HG03039 (cell line): ENCODE measurements around the gene SRGAP2.
A peak's percentile ranks its signal among the peaks of the same experiment; 100 is the strongest.
"Not testable (repeated sequence)": the region's sequence is repeated elsewhere in the genome, so short reads cannot be mapped to it uniquely, and the experiment has no call there.

Source experiments
- ATAC-seq: cut with Tn5 transposase; IDR thresholded peaks from one replicate; pipeline ENCODE4 v1.9.1; 2021; ENCODE audit warnings: mild to moderate bottlenecking, moderate library complexity; ENCODE audit not compliant: unreplicated experiment

The SRGAP2 gene

DNA sequence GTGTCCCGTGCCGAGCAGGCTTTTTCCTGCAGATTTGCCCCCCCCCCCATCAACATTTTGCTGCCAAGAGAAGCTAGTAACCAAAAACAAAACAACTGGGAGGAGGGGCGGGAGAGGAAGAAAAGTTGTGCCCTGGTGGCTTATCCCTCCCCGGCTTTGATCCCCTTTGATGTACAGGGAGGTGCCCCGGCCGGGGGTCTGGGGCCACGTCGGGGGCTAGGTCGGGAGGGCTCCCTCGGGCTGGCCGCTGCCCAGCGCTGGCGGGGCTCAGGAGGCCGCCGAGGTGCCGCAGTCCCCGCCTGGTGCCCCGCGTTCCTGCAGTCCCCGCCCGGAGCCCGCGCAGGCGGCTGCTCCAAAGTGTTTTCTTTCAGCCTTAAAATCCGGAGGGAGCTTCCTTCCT, 1.5 kb downstream of the SRGAP2 start:
- ATAC-seq, result not testable (repeated sequence)

DNA sequence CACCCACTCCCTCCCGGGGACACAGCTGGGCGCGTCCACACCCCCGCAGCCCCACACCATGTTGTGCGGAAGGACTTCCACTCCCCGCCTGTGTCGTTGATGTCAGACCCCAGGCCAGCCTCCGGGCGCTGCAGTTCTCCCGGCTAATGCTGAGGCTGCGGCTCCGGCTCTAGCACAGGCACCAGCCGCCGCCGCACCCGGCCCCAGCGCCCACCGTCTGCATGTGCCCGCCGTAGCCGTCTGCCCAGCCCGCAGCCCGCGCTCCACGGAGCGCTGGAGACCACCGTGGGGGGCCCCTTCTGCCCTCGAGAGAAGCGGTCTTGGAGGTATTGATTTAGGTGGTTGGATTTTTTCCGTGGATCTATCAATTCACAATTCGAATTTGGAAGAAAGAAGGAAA, 2.2 kb downstream of the SRGAP2 start:
- not testable (repeated sequence) for ATAC-seq

DNA sequence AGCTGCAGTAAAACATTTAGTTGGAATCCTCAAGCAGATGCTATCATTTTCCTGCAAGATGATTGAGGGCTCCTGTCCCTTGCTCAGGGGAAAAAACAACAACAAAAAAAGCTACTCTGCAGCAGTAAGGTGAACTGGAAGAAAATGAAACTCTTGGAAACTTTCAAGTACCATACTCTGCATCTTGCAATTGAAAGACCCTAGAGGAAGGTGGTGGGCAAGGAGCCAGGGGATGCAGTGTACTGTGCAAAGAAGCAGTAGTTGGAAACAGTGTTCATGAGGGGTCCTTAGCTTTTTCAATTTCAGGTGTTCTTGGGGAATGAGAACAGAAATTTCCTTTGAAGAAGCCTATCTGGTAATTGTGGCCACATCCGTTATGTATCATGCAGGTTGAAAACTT, 7.5 kb downstream of the SRGAP2 start:
- ATAC-seq, result not testable (repeated sequence)

DNA sequence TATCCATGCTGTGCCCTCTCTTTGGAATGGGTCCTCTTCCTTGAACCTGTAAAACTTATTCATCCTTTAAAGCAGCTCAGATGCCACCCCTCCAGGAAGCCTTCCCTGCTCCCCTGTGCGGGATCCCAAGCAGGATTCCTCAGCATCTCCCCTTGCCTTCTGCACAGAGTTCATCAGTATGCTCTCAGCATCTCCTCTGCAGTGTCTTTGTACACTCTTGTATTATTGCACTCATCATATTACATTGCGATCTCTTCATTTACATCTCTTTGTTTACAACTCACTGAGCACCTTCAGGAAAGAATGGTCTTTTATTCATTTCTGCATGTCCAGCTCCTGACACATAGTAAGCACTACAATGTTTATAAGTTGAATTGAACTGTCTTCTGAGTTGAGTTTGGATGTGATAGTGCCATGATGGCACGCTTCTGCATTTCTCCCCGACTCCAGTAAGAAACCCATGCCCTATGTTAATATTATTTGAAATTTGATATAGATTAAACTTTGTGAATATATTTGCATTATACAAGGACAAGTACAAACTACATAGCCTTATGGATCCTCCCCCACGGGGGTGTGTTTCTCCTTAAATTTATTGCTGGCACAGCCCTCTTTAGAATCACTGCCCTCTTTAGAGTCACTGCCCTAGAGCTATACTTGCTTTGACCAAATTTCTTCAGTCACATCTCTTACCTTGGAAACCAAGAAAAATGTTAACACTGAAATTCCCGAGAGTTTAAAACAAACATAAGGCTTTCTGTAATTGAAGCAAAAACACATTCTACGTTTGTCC, 12.5 kb downstream of the SRGAP2 start:
- not testable (repeated sequence) for ATAC-seq

DNA sequence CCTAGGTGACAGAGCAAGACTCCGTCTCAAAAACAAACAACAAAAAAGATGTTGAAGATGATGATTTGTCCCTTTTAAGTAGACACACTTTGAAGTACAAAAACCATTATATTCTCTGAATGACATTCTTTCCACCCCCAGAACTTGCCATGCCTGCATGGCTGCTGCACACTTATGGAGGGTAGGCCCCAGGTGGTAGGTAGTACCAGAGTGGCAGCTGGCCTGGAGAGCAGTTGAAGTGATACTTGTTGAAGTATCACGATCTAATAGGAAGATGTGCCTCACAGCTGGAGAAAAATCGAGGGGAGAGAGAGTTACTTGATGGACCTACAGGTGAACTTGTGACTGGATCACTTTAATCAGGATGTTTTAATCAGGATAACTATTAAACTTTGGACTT, 14.9 kb downstream of the SRGAP2 start:
- not testable (repeated sequence) for ATAC-seq

DNA sequence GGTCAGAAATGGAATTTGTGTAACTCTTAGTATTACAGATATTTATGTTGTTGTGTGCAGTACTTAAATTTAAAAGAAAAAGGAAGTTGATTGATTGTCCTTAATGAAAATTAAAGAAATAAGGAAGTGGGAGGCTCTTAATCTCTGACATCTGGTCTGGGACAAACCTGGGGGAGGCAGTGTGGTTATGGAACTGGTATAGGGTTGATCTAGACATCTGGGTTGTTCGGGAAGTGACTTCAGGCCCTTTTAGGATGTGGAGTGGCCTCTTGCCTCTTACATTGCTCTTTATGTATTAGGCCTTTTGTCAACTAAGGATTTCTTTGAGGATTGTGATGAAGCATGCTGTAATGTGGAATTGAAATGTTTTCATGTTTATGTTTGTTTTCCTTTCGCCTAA, 15.4 kb downstream of the SRGAP2 start:
- ATAC-seq, result not testable (repeated sequence)

DNA sequence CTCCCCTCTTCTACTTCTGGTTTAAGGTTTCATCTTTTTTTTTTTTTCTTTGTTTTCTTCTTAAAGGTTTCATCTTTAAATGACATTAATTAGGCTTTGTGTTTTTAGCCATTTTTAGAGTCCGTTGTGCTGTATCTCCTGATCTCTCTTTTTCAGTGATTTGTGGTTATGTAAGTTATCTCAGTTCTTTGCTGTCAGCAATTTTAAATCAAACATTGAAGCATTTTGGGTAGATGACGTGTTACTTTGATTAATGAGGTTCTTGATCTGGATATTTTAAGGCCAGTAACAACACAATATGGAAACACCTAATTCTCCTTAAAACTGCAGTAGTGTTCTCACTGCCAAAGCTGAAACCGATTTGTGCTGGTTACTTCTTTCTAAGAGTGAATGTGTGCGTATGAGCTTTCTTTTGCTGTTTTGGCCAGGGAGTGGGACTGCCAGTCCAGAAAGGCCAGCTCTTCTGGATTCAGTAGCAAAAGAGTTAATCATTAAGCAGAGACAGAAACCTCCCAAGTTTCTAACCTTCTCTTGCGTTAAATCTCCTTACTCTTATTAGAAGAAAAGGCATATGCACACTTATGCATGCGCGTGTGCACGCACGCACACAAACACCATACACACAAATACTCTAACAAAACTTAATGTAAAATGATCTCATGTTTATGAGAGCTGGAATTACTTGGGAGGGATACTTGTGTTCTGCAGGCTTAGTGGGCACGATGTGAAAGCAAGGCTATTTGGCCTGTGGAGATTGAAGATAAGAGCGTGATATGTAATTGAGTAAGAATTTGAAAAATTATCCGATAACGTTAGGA, 16.4 kb downstream of the SRGAP2 start:
- ATAC-seq, result not testable (repeated sequence)

DNA sequence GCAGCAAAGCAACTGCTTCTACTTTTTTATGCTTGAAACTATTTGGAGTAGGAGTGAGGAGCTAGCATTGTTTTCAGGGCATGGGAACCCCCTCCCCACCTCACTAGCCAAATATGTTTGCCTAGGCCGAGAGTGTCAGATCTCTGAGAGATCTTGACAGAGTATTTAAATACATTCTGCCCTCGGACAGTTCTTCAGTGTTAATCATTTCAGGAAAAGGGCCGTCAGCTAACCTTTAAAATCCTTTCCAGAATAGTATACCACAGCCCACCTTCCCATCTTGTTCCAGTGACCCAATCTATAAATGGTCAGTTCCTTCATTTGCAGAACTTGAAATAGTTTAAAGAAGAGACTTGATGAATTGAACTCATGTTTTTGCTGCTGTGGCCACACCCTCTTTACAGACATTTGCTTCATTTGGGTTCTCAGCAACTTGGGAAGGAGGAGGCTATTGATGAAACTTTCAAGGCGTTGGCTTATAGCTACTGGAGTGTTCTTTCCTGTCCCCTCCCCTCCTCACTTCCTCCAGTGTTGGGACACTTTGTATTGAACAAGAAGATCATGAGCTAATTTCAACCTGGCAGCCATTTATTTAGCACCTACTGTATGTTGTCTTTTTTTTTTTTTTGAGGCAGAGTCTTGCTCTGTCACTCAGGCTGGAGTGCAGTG, 17.1 kb downstream of the SRGAP2 start:
- not testable (repeated sequence) for ATAC-seq

DNA sequence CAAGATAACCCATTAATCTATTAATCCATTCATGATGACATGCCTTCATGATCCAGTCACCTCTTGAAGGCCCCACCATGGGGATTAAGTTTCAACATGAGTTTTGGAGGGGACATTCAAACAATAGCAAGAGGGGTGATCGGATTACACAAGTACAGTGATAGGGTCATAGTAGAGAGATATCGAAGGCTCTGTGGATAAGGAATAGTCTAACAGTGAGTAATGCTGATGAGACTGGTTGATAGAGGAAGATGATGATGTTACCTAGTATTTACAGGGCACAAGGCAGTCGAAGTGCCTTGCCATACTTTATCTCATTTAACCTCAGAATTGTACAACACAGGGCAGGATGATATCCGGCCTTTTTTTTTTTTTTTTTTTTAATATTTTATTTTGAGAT, 18.2 kb downstream of the SRGAP2 start:
- not testable (repeated sequence) for ATAC-seq

DNA sequence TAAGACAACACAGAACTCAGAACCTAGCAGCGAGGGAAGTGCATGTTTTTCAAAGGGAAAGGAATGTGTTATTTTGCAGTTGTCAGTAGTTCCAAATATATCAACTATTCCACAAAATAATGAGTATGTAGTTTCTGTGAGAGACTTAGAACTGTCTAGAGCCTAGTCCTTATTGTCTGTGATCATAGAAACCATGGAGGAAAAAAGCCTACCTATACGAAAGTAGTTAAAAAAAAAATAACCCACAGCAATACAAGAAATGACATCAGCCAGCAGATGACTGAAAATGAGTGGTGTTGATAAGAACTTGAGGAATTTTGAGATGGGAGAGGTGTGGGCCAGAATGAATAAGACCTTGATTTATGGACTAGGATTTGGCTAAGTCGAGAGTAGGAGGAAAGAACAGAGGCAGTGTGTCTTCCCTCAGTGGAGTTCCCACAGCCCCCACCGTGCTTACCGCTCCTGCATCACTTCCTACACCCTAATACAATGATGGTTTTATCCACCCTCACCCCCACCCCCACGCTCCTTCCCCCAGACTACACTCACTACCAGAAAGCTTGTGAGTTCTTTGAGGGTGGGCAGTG, 20.9 kb downstream of the SRGAP2 start:
- ATAC-seq, result not testable (repeated sequence)

DNA sequence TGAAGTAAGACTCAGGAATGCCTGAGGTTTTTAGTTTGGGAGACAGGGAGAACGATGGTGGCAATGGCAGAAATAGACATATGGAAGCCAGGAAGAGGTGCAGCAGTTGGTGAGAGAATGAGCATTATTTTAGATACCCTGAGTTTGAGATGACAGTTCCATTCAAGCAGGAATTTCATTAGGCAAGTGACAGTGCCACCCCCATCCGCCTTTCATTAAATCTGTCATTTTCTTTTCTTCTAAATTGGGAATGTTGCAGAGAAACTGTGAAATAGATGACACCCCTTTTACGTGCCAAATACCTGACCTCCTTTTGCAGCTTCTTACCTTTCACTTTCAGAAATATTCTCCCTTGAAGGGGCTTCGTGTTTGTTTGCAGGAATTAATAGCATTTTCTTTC, 22.0 kb downstream of the SRGAP2 start:
- ATAC-seq, result not testable (repeated sequence)

DNA sequence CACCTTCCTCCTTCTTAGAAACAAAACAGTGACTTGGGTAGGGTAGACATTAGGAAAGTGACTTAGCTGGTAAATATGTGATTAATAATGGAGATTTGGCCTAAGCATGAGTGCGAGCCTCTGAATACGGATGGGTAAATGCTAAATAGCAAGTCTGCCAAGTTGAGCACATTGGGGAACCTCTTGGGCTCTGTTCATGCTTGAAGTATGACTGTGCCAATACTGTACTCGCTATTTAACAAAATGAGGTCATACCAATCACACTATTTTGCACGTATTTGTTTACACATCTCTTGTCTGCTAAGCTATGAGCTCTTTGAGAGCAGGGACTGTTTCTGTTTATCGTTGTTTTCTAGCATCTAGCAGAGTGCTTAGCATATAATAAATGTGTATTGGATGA, 23.5 kb downstream of the SRGAP2 start:
- not testable (repeated sequence) for ATAC-seq

DNA sequence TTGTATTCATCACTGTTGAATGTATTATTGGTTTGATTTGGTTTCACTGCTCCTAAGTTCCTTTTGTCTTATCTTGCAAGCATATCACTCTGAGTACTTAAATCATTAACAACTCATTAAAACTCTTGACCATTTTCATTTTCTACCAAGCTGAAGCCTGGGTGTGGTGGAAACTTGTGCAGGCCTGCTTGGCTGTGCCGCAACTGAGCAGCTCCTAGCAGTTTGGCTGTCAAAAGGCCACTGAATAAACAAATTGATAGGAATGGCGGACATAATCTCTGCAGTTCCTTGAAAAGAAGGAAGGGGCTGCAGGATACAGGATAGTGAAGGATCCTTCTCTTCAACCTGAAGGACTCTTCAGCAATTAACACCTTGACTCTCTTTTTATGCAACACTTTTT, 25.9 kb downstream of the SRGAP2 start:
- not testable (repeated sequence) for ATAC-seq

DNA sequence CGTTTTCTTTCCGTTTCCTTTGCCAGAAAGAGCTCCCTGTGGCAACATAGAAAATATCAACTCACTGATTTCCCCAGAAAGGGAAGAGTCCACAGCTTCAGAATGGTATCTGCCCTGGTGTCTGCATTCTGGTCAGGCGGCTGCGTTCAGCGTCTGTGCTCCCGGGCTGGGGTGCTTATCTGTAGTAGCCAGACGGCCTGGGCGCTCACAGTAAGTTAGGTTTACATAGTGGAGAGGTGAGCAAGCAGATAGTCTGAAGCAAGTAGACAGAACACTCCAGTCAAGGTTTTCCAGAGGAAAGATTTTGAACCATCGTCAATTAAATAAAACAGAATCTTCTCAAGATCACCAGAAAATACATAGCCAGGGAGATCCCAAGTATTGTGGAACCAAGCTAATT, 28.6 kb downstream of the SRGAP2 start:
- ATAC-seq, result not testable (repeated sequence)

DNA sequence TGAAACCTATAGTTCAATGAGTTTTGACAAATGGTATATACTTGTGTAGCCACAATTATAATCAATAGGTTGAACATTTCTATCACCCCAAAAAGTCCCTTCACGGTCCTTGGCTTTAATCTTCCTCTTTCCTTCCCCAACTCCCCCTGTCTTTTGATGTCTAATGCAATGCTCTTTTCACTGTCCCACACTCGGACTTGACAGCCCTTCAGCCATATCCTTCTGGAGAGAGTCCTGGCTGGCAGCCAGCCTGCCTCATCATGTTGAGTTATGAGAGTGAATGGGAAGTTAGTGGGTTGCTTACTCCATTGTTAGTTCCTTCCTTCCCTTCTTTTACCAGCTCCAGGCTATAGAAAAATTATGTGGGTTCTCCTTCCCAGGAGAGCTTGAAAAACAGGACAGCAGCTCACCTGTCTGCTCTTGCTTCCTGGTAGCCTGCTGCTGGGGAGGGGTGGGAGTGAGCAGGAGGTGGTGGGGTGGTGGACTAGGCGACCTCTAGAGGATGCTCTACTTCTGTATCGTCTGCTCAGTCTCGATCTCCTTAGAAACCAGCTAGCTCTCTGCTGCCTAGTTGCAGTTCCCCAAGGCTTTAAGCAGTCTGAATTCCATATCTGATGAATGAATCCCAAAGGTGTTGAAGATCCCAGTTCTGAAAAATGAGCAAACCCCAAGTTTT, 29.8 kb downstream of the SRGAP2 start:
- ATAC-seq, result peak; percentile 83

DNA sequence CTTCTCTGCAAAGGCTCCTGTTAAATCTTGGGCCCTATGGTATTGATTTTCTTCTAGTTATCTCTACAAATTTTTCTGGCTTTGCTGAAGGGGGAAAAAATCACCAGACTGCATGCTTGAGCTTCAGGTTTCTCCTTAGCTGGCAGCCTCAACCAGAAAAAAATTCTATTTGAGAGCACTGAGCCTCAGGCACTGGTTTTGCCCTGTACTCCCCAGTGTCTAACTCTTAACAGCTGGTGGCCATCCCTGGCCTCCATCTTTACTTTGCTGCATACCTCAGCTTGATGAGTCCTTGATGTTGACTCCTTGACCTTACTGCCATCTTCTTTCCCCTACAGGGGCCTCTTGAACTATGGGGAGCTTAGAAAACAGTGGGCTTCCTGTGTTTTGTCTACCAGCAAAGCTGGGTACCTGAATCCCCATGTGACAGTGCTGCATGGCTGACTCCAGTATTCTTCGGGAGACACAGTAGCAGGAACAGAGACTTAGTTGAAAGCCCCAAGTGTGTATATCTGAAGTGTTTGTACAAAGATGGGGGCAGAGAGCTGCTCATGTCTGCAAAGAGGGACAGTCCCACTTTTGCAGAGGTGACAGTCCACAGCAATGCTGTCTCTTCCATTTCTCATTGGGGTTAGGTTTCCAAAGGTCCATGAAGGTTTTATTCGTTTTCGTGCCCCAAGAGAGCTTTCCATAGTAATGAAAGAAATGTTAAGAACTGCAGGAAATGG, 31.0 kb downstream of the SRGAP2 start:
- not testable (repeated sequence) for ATAC-seq

DNA sequence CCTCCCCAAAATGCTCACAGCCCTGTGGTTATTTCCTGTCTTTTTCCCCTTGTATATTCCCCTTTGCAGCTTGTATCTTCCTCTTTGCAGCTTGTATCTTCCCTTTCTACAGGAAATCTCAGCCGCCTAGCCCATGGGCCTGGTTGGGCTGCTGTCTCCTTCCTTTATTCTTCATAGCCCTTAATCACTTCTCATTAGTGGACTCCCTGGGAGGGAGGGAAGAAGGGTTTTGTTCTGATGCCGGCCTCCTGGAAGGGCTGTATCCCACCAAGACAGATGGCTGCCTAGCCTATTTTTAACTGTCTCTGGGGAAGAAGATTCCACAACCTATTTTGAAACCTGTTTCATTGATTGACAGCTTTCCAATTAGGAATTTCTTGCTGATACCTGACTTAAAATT, 31.8 kb downstream of the SRGAP2 start:
- not testable (repeated sequence) for ATAC-seq

DNA sequence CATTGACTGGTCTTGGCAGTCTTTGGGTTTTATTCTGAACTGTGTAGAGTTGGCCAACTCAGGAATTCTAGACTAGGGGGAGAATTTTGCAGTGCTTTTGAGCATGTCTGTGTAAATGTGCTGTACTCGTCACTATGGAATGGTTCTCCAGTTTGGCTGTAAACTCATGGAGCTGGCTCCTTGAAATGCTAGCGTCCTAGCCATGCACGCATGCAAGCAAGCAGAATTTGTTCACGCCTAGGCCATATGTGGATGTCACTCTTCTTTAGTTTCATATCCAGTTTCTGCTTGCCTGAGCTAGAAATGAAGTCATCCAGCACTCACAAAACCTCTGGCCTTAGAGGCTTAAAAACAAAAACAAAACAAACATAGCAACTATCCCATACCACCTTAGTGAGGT, 36.9 kb downstream of the SRGAP2 start:
- ATAC-seq, result not testable (repeated sequence)

DNA sequence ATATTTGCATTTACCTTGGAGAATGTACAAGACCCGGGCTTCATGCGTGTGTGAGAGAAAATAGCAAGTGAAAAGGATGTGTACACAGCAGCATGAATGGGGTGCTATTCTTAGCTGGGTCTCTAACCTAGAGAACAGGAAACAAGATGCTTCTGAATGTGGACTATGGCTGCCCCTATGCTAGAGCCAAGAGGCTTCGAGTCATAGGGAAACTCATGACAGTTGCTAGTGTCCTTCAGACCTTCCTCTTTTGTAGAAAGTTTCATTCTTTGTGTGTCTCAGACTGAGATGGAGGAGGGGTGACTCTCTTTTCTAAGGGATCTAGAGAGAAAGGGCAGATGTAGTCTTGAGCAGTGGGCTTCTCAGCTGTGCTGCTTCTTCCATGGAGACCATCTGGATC, 40.0 kb downstream of the SRGAP2 start:
- ATAC-seq, result peak; percentile 99

DNA sequence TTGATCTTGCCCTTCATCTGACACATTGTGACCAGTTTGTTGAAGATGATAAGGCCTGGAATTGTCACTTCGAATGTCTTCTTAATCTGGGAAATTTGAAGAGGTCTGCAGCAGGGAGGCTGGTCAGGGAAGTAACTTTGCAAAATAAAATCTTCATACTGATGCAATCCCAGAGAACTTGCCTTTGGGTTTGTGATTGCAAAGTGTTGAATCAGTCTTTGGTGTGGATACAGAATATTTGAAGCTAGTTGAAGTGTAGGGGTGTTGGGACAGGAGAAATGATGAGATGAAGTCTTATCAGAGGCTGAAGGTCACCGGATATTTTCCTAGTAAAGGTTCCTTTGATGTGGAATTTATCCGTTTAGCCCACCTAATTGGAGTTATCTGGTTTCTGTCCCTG, 42.1 kb downstream of the SRGAP2 start:
- ATAC-seq, result not testable (repeated sequence)
